Stimulated activated naive B cell treated with anti-CD40 and anti-IgM and Interleukin-4, amounts not matched to agents 10 μg/mL and 1 μg/mL and 100 μg/mL, for 72 hours (primary cell): ENCODE results near the gene CRTAC1.
A peak's percentile ranks its signal among the peaks of the same experiment; 100 is the strongest.

Source experiments
- ATAC-seq, 2 donors: fragments of 150-1000 bp; cut with Tn5 transposase; replicated peaks; 2 replicates each; pipeline ENCODE4 v1.10.0; 2021; ENCODE audit warnings: moderate library complexity in 1 of 2
- DNase-seq: peaks from one replicate; pipeline ENCODE4 v3.0.0; 2021
- H3K27ac Mint-ChIP-seq: one replicate; pipeline ENCODE4 v1.8.0; 2022; ENCODE audit warnings: mild to moderate bottlenecking, mixed read lengths
- H3K27me3 Mint-ChIP-seq, 2 donors: one replicate each; pipeline ENCODE4 v1.8.0; 2022; ENCODE audit warnings: mixed read lengths in 2 of 2
- H3K36me3 Mint-ChIP-seq, 2 donors: one replicate each; pipeline ENCODE4 v1.8.0; 2022; ENCODE audit warnings: mixed read lengths in 2 of 2, mild to moderate bottlenecking in 1 of 2
- H3K4me1 Mint-ChIP-seq, 2 donors: one replicate each; pipeline ENCODE4 v1.8.0; 2022; ENCODE audit warnings: mixed read lengths in 2 of 2, mild to moderate bottlenecking in 1 of 2
- H3K4me3 Mint-ChIP-seq, 2 donors: one replicate each; pipeline ENCODE4 v1.8.0; 2022; ENCODE audit warnings: mild to moderate bottlenecking in 2 of 2, mixed read lengths in 2 of 2, moderate library complexity in 1 of 2
- H3K9me3 Mint-ChIP-seq, 2 donors: one replicate each; pipeline ENCODE4 v1.8.0; 2022; ENCODE audit warnings: mixed read lengths in 2 of 2, mild to moderate bottlenecking in 1 of 2

Gene CRTAC1

DNA sequence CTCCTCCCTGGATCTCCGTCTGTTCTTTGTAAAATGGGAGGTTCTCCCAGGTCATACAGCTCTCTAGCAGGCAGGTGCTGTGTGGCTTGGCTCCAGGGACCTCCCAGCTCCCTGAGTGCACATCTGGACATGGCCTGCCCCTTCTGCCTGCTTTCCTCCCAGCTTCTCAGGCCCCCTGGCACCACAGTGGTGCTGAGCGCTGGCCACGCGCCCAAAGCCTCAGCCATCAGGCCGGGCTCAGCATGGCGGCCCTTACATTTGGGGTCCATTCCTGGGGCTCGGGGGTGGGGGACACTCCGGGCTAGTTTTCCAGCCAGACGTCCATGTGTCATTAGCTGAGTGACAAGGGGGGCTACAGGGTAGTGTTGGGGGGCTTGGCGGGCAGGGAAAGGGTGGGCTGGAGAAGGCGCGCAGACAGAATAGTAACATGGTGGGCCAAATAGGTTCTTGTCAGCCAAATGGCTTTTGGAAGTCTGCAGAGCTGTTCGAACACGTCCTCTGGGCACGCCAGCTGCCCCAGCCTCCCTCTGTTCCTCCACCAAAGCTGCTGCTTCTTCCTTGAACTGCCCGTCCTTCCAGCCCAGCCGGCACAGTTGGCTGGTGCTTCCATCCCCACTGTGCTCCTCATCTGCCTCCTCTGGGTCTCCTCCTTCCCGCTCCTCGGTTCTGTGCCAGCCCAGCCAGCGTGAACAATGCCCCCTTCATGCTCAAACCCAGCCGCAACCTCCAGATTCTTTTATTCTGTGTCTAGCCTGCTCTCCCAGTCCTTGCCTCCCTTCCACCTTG is 114.9 kb downstream of the CRTAC1 start:
- H3K9me3 Mint-ChIP-seq, result no peaks in the 10 kb centered on the region
- peaks cover 27 to 33% of the 10 kb centered on the region in 2 donors for H3K27me3 Mint-ChIP-seq
- no peak overlapping the region for H3K27ac Mint-ChIP-seq
- ATAC-seq (no peak), DNase-seq (no peak)
- no peaks in the 10 kb centered on the region for H3K36me3 Mint-ChIP-seq
- peaks cover 5 to 7% of the 10 kb centered on the region in 2 donors for H3K4me1 Mint-ChIP-seq
- H3K4me3 Mint-ChIP-seq, result no peak overlapping the region

DNA sequence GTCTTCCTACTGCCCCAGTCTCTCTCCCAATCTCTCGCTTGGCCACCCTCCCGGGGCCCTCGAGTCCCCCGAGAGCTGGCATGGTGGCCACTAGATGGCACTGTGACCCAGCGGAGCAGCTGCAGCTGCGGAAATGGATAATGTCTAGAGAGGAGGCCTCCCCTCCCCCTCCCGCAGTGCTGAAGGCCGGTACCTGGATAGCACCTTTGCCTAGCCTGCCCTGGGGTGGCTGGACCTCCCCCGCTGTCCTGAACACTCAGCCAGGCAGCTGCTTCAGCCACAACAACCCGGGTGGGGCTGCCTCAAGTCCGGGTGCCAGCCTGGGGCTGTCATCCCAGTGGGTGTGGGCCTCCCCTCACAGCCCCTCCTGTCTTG is 115.6 kb downstream of the CRTAC1 start:
- Mint-ChIP-seq H3K9me3 (no peaks in the 10 kb centered on the region), H3K4me3 (no peak overlapping the region), H3K36me3 (no peaks in the 10 kb centered on the region), H3K4me1 (peaks cover 5 to 7% of the 10 kb centered on the region in 2 donors), H3K27ac (no peak overlapping the region), H3K27me3 (peaks cover 27 to 32% of the 10 kb centered on the region in 2 donors)
- DNase-seq, result peak; percentile 50
- ATAC-seq, result peak; percentile 93 to 95

DNA sequence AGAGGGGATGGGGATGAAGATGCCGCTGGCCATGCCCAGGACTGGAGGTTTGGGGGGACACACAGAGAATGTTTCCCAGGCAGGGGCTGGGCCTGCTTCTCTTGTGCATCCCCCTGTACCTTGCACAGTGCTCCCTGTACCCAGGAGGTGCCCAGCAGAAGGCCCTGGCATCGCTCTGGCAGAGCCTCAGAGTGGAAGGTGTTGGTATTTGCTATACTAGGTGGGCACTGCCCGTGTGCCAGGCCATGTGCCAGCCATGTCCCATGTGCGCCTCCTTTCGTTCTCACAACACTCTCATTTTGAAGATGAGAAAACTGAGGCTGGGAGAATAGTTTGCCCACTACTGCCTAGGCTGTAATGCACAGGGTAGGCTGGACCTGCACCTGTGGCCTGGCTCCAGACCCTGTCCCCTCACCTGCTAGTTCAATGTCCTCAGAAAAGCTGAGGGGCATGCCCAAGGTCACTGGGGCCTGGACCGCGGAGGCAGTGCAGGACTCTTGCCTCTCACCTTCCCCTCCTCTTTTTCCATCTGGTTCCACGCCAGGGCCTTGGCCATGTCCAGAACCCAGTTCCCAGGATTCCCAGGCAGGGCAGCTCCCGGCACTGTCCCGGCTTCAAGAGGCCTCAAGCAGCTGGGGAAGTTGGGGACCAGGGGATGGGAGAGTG is 116.1 kb downstream of the CRTAC1 start:
- DNase-seq (no peak), ATAC-seq (peak; percentile 16 to 19)
- no peaks in the 10 kb centered on the region for H3K9me3 Mint-ChIP-seq
- no peak overlapping the region for H3K4me3 Mint-ChIP-seq
- peaks cover 27 to 30% of the 10 kb centered on the region in 2 donors for H3K27me3 Mint-ChIP-seq
- H3K27ac Mint-ChIP-seq, result no peak overlapping the region
- H3K4me1 Mint-ChIP-seq, result peaks cover 5 to 7% of the 10 kb centered on the region in 2 donors
- H3K36me3 Mint-ChIP-seq, result no peaks in the 10 kb centered on the region

DNA sequence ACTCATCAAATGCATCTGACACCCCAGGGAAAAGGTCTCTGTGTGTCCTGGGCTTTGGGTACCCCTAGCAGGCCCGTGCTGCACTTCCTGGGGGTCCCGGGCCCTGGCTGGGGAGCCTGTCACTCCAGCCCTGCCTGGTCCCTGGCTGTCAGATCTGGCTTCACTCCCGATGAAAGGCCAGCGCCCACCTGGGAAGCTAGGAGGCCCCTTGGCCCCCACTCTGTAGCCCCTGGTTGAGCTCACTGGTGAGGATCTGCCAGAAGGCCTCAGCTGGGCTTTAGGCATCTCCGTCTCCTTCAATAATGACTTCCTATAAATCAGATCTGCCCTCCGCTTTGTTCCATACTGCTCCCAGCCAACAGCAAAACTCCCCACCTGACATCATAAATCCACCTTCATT is 116.8 kb downstream of the CRTAC1 start:
- no peak for DNase-seq
- Mint-ChIP-seq H3K4me1 (peaks cover 5 to 7% of the 10 kb centered on the region in 2 donors), H3K27ac (no peak overlapping the region), H3K9me3 (no peaks in the 10 kb centered on the region), H3K4me3 (no peak overlapping the region), H3K27me3 (peaks cover 26 to 27% of the 10 kb centered on the region in 2 donors), H3K36me3 (no peaks in the 10 kb centered on the region)
- no peak for ATAC-seq

DNA sequence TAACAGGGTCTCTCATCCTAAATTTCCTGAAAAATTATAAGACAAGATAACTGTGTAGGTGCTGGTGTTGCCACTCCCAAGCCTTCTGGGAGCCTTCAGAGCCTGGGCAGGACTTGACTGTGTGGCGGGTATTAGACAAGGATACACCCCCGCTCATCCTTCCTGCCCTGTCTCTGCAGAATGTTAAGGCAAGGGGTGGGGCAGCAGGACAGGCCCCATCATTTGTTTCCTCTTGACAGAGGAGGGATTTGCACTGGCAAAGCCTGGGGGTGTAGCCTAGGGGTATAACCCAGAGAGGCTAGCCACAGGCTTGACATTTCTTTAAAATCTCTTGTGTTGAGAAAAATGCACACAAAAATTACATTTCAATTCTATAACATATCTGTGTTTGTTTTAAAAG is 117.2 kb downstream of the CRTAC1 start:
- Mint-ChIP-seq H3K9me3 (no peaks in the 10 kb centered on the region), H3K27me3 (peaks cover 23 to 26% of the 10 kb centered on the region in 2 donors), H3K36me3 (no peaks in the 10 kb centered on the region), H3K27ac (no peak overlapping the region), H3K4me3 (no peak overlapping the region), H3K4me1 (peaks cover 5 to 7% of the 10 kb centered on the region in 2 donors)
- DNase-seq (no peak), ATAC-seq (no peak)

DNA sequence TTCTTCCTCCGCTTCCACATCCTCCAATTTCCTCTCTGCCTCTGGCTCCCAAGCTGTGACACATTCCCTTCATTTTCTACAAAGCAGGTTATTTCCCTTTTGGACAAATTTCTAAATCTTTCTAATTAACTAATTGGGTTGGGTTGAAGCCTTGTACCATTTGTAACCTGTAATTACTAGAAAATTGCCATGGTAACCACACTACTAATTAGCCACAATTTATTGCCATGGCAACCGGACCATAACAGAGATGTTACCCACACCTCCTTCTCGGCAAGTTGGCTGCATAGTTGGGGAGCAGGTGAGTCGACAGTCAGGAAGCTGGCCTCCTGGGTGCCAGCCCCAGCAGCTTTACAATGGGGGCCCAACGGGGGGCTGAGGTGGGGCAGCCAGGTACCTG is 119.2 kb downstream of the CRTAC1 start:
- Mint-ChIP-seq H3K4me3 (no peak overlapping the region), H3K9me3 (no peaks in the 10 kb centered on the region), H3K27ac (no peak overlapping the region), H3K27me3 (peaks cover 33 to 39% of the 10 kb centered on the region in 2 donors), H3K4me1 (peaks cover 5 to 7% of the 10 kb centered on the region in 2 donors), H3K36me3 (no peaks in the 10 kb centered on the region)
- no peak for DNase-seq
- no peak for ATAC-seq

DNA sequence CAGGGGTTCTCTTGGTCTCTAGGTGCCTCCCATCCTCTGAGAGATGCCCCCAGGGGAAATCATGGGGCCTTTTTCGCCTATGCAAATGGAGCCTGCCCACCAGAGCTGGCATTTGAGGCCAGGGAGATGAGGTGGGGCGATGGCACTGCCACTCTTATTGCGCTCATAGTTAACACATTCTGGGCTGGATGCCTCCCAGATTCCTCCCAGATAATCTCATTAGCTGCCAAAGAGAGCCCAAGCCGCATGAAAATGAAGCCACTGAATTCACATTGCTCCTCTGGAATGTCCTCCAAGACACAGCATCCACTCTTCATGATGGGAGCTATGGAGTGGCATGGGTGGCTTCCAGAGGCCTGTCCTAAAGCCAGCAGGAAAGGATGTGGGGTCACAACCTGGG is 119.8 kb downstream of the CRTAC1 start:
- Mint-ChIP-seq H3K27me3 (peaks cover 31 to 37% of the 10 kb centered on the region in 2 donors), H3K4me3 (no peak overlapping the region), H3K36me3 (no peaks in the 10 kb centered on the region), H3K4me1 (peaks cover 5 to 7% of the 10 kb centered on the region in 2 donors), H3K27ac (no peak overlapping the region), H3K9me3 (no peaks in the 10 kb centered on the region)
- DNase-seq (no peak), ATAC-seq (no peak)

DNA sequence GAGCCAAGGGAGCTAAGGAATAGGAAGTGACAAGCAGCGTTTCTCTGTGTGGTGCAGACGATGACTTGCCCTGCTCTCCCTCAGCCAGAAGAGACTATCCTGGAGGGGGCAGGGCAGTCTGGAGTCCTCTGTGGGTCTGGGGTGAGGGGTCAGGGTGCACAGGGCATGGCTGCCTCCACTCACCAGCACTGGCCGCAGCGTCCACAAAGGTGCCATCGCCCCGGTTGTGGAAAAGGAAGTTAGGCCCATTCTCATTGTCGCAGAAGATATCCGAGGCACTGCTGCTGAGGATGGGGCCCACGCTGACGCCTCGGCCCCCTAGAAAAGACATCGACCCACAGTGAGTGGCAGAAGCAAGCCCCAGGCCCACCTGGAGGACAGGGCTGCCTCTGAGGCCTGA is 122.6 kb downstream of the CRTAC1 start:
- ATAC-seq, result no peak
- Mint-ChIP-seq H3K9me3 (no peaks in the 10 kb centered on the region), H3K4me3 (no peak overlapping the region), H3K27me3 (peaks cover 33 to 36% of the 10 kb centered on the region in 2 donors), H3K4me1 (no peaks in the 10 kb centered on the region), H3K27ac (no peak overlapping the region), H3K36me3 (no peaks in the 10 kb centered on the region)
- DNase-seq, result no peak

DNA sequence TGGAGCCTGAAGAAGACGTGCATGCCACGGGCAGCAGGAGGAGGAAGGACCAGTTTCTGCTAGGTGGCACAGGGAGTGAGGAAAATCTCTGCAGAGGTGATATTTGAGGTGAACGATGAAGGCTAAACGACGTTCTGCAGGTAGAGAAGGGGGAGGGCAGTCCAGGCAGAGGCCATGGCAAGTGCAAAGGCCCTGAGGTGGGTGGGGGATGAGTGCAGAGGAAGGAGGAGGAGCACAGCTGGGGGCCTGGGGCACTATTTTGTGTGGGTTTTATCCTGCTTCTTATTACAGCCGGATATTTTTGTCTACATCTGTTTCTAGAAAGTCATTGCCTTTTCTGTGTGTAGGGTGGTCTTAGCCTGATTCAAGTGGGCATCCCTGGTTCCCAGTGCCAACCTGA is 123.2 kb downstream of the CRTAC1 start:
- Mint-ChIP-seq H3K27me3 (peaks cover 33 to 34% of the 10 kb centered on the region in 2 donors), H3K4me3 (no peak overlapping the region), H3K9me3 (no peaks in the 10 kb centered on the region), H3K36me3 (no peaks in the 10 kb centered on the region), H3K4me1 (no peaks in the 10 kb centered on the region), H3K27ac (no peak overlapping the region)
- ATAC-seq (no peak), DNase-seq (no peak)

DNA sequence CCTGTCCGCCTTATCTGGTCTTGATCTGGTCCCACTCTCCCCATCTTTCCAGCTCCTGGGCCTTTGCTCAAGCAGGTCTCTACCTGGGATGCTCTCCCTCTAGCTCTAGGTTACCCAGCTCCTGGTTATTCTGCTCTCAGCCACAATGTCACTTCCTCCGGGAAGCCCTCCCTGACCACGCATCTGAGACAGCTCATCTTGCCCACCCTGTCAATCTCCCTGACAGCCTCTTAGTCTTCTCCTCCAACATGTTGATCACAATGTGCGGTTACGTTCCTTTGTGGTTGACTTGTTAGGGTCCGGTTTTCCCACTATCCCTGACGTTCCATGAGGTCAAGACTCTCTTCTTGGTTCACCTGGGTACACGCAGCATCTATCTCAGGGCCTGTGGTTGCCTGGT is 125.1 kb downstream of the CRTAC1 start:
- H3K36me3 Mint-ChIP-seq, result no peaks in the 10 kb centered on the region
- no peak overlapping the region for H3K27ac Mint-ChIP-seq
- no peak for ATAC-seq
- H3K27me3 Mint-ChIP-seq, result peaks cover 34 to 39% of the 10 kb centered on the region in 2 donors
- no peak overlapping the region for H3K4me3 Mint-ChIP-seq
- H3K9me3 Mint-ChIP-seq, result no peaks in the 10 kb centered on the region
- no peak for DNase-seq
- no peaks in the 10 kb centered on the region for H3K4me1 Mint-ChIP-seq

DNA sequence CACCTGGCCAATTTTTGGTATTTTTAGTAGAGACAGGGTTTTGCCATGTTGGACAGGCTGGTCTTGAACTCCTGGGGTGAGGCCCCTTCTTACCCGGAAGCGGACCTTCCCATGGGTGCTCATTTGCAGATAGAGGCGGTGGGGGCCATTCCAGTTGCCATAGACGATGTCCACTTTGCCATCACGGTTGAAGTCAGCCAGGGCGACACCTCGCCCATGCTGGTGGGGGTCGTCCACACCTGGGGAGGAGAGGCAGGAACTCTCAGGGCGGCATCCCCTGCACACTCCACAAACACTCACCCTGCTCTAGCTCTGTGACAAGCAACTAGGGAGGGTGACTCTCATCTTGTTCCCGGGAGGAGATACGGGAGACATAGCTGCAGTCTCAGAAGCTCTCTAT is 125.8 kb downstream of the CRTAC1 start:
- ATAC-seq (no peak), DNase-seq (no peak)
- no peaks in the 10 kb centered on the region for H3K4me1 Mint-ChIP-seq
- no peak overlapping the region for H3K27ac Mint-ChIP-seq
- peaks cover 34 to 39% of the 10 kb centered on the region in 2 donors for H3K27me3 Mint-ChIP-seq
- H3K9me3 Mint-ChIP-seq, result no peaks in the 10 kb centered on the region
- no peak overlapping the region for H3K4me3 Mint-ChIP-seq
- H3K36me3 Mint-ChIP-seq, result no peaks in the 10 kb centered on the region

DNA sequence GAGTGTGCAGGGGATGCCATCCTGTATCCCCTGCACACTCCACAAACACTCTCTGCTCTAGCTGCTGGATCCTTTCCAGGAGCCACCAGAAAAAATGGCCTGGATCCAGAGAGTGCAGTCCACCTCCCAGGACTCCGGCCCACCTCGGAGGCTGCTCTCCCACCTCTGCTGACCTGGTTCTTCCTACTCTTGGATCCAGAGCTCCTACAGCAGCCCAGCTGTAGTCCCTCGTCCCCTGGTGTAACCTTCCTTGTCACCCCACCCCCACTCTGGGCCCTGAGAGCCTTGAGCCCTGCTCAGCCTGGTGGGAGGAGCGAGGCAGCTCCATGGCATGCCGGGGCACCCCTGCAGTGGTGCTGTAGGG is 126.4 kb downstream of the CRTAC1 start:
- H3K4me3 Mint-ChIP-seq, result no peak overlapping the region
- no peak overlapping the region for H3K27ac Mint-ChIP-seq
- no peaks in the 10 kb centered on the region for H3K9me3 Mint-ChIP-seq
- ATAC-seq (no peak), DNase-seq (no peak)
- H3K27me3 Mint-ChIP-seq, result peaks cover 34 to 39% of the 10 kb centered on the region in 2 donors
- no peaks in the 10 kb centered on the region for H3K4me1 Mint-ChIP-seq
- H3K36me3 Mint-ChIP-seq, result no peaks in the 10 kb centered on the region

DNA sequence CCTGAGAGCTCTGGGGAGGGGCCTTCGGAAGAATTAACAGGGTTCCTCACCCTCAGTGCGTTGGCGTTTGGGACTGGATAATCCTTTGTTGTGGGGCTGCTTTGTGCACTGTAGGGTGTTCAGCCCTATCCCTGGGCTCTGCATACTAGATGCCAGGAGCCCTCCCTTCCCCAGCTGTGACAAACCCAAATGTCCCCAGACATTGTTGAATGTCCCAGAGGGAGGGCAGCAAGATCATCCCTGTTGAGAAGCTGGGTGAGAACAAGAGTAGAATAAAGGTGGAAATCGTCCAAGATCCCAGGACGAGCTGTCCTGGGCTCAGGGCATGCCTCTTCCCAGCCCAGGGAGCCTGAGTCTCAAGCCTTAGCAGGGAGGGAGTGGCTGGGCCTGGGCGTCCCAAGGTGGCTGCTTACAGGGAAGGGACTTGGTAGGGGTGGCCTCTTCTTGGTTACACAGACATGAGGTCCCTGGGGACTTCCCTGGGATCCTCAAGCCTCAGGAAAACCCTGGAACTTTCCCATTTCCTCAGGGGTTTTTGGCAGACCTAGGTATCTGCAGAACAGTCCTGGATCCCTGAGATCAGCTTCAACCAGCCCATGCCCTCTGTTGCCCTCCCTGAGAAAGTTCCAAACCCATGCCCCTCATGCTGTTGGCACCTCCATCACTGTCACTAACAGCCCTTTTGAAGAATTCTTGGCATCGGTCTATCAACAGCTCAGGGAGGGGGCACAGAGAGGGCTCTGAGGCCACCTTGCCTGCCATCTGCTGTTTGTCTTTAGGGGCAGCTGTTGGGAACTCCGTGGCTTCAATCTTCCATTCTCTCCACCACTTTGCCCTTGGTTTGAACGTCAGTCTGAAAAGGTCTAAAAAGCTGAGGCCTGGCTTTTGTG is 127.0 kb downstream of the CRTAC1 start:
- Mint-ChIP-seq H3K4me1 (no peaks in the 10 kb centered on the region), H3K9me3 (no peaks in the 10 kb centered on the region), H3K27me3 (peaks cover 34 to 39% of the 10 kb centered on the region in 2 donors), H3K4me3 (no peak overlapping the region), H3K27ac (no peak overlapping the region), H3K36me3 (no peaks in the 10 kb centered on the region)
- DNase-seq, result no peak
- ATAC-seq, result no peak

DNA sequence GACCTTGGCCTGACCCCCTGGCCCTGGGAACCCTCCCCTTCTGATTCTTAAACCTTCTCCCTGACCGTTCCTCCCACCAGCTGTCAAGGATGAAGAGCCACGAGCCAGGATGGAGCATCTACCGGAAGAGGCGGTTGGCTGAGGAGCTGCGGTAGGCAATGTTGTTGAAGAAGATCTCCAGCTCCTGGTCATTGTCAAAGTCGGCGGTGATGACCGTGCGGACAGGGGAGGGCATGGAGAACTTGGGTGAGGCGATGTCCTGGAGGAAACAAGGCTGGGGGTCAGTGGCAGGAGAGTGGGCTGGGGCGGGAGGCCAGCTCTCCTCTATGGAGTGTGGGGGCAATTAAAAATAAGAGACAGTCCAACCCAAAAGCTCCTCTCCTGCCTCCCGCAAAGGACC is 129.0 kb downstream of the CRTAC1 start:
- no peak overlapping the region for H3K4me3 Mint-ChIP-seq
- H3K4me1 Mint-ChIP-seq, result no peaks in the 10 kb centered on the region
- no peaks in the 10 kb centered on the region for H3K9me3 Mint-ChIP-seq
- peaks cover 21 to 27% of the 10 kb centered on the region in 2 donors for H3K27me3 Mint-ChIP-seq
- DNase-seq, result no peak
- H3K27ac Mint-ChIP-seq, result no peak overlapping the region
- ATAC-seq, result no peak
- H3K36me3 Mint-ChIP-seq, result no peaks in the 10 kb centered on the region
